ENCODE measurements around the gene CDH13. TPM values are rescaled to one million over a fixed set of nuclear protein-coding genes. Genes with fewer than 3 reads are reported as not detected.

Gene CDH13
- total RNA-seq, 2 donors from 2014 or later = 2.9 TPM; not detected in 1

DNA sequence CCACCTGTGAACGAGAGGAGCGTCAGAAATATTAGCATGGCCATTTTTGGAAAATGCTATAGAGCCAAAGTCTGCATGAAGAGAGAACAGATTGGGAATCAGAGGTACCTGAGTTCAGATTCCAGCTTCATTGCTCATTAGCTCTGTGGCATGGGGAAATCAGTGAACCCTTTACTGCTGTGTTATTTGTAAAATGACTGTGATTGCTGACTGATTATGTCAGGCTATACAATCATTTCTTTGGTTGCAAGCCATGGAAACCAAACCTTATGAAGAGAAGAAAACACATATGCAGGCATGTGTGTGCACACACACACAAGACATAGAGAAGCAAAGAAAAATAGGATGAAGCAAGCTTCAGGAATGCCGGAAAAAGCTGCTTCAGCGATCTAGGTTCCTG is 1079.6 kb downstream of the CDH13 start:
- Histone ChIP-seq H3K36me3 (replicated peaks in 1 of 2; ENCODE audit: insufficient read depth in 1 of 2, low read depth in 2 of 2) (no peaks in the 10 kb centered on the region), H3K27ac (no peak overlapping the region), H3K27me3 (no peaks in the 10 kb centered on the region), H3K4me1 (no peaks in the 10 kb centered on the region), H3K4me3 (no peak overlapping the region), H3K9me3 (no peaks in the 10 kb centered on the region)
- DNase-seq (no peak), ATAC-seq (no peak)
- TF ChIP-seq, protein P1, sequence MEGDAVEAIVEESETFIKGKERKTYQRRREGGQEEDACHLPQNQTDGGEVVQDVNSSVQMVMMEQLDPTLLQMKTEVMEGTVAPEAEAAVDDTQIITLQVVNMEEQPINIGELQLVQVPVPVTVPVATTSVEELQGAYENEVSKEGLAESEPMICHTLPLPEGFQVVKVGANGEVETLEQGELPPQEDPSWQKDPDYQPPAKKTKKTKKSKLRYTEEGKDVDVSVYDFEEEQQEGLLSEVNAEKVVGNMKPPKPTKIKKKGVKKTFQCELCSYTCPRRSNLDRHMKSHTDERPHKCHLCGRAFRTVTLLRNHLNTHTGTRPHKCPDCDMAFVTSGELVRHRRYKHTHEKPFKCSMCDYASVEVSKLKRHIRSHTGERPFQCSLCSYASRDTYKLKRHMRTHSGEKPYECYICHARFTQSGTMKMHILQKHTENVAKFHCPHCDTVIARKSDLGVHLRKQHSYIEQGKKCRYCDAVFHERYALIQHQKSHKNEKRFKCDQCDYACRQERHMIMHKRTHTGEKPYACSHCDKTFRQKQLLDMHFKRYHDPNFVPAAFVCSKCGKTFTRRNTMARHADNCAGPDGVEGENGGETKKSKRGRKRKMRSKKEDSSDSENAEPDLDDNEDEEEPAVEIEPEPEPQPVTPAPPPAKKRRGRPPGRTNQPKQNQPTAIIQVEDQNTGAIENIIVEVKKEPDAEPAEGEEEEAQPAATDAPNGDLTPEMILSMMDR (IDR thresholded peaks at IDR 0.05) = no peak
- TF ChIP-seq POLR2A (IDR thresholded peaks at IDR 0.05) = no peak
- intact Hi-C loops (cut with DNase I) = no loop called here
- WGBS, 2 donors = 86 to 88% methylated on average over 4 of the region's 4 CpGs

DNA sequence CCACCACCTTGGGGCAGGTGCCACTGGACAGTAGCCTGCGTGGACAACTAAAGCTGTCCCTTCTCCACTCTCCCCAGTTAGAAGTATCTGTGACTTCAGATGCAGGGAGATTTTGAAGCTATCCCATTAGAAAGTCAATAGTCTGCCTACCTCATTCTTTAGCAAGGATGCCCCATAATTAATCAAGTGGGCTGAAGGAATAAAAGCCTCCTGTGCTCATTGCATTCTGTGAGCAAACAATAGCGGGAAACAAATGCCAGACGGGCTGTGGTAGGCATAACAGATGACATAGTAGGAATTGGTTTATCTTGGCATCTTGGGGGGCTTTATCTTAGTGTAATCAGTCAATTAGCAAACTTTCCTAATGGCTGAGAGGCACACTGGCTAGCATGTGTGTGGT is 1084.3 kb downstream of the CDH13 start:
- DNase-seq (no peak), ATAC-seq (no peak)
- 40 to 56% methylated on average over 2 to 3 of the region's 3 CpGs for WGBS, 2 donors
- H3K27ac ChIP-seq = no peak overlapping the region
- no peaks in the 10 kb centered on the region for H3K9me3 ChIP-seq
- H3K36me3 ChIP-seq (replicated peaks in 1 of 2; ENCODE audit: insufficient read depth in 1 of 2, low read depth in 2 of 2) = no peaks in the 10 kb centered on the region
- H3K4me1 ChIP-seq = no peaks in the 10 kb centered on the region
- no peaks in the 10 kb centered on the region for H3K27me3 ChIP-seq
- intact Hi-C loops (cut with DNase I) = no loop called here
- no peak for TF ChIP-seq POLR2A (IDR thresholded peaks at IDR 0.05)
- TF ChIP-seq, protein P1 (IDR thresholded peaks at IDR 0.05) = no peak
- H3K4me3 ChIP-seq = no peak overlapping the region

DNA sequence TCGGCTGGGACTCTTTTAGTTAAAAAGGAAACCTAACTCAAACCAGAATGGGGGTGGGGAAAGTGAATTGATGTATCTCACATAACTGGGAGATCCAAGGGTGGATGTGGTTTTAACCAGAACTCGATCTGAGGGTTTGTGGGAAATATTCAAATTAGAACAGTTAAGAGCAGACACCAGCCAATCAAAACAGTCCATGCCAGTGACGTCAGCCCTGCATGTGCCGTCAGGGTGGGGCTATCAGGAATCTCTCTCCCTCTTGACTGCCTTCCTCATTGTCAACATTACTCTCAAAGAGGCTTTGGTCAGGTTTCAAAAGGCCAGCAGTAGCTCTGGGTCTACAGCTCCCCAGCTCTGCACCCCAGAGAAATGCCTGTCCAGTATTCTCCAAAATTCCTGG is 1086.8 kb downstream of the CDH13 start:
- H3K4me3 ChIP-seq = no peak overlapping the region
- no peaks in the 10 kb centered on the region for H3K36me3 ChIP-seq (replicated peaks in 1 of 2; ENCODE audit: insufficient read depth in 1 of 2, low read depth in 2 of 2)
- intact Hi-C loops (cut with DNase I) = no loop called here
- H3K27me3 ChIP-seq = no peaks in the 10 kb centered on the region
- WGBS, 2 donors = 44 to 53% methylated on average over 4 of the region's 4 CpGs
- no peak for ATAC-seq
- no peak for DNase-seq
- H3K9me3 ChIP-seq = no peaks in the 10 kb centered on the region
- no peaks in the 10 kb centered on the region for H3K4me1 ChIP-seq
- TF ChIP-seq POLR2A (IDR thresholded peaks at IDR 0.05) = no peak
- TF ChIP-seq, protein P1 (IDR thresholded peaks at IDR 0.05) = no peak
- H3K27ac ChIP-seq = no peak overlapping the region

DNA sequence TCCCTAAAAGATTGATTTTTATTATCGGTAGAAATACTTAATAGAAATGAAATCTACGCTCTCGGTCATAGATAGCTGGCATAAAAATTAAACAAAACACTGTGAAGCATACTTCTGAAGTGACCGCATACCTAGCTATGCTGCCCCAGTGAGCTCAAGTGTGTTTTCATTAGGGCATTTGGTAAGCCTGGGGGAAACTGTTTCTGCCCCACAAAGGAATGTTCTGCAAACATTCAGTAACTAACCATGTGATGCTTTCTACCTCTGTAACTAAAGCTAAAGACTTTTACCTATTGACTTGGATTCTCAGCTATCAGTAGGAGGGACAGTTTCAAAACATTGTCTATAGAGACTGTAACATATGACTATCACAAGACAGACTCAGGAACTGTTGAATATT is 1087.5 kb downstream of the CDH13 start:
- no peak for DNase-seq
- Histone ChIP-seq H3K4me3 (no peak overlapping the region), H3K27ac (no peak overlapping the region), H3K9me3 (no peaks in the 10 kb centered on the region), H3K4me1 (no peaks in the 10 kb centered on the region), H3K36me3 (replicated peaks in 1 of 2; ENCODE audit: insufficient read depth in 1 of 2, low read depth in 2 of 2) (no peaks in the 10 kb centered on the region), H3K27me3 (no peaks in the 10 kb centered on the region)
- TF ChIP-seq, protein P1 (IDR thresholded peaks at IDR 0.05) = no peak
- no peak for TF ChIP-seq POLR2A (IDR thresholded peaks at IDR 0.05)
- no peak for ATAC-seq
- intact Hi-C loops (cut with DNase I) = no loop called here
- WGBS, 2 donors = 76 to 82% methylated on average over 4 of the region's 4 CpGs

DNA sequence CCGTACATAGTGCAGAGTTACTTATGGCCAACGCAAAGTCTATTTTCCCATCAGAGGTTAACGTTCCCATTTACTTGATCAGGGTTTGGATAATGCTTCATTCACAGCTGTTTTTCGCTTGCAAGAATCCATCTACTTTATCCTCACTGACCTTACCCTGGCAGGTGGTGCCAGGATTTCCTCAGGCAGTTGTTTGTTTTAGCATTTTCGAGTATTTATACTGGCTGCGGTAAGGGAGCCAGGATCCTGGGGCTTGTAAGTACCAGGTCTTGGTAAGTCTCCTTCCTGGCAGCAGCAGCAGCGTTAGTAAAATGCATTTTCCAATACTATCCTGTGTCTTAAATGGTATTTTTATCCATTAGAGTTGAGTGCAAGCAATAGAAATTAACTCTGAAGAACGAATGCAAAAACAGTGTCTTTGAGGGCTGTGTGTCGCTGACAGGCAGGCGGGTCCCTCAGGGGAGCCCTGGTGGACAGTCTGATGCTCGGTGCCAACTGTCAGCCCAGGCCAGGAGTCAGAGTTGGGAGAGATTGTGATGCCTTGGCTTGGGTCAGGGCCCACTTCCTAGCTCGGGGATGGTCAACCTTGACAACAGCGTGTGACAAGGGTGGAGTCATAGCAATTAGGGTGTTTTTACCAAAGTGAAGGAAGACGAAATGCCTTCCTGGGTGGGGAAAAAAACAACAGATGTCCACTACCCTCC is 1088.6 kb downstream of the CDH13 start:
- 46 to 51% methylated on average over 13 to 14 of the region's 14 CpGs for WGBS, 2 donors
- TF ChIP-seq POLR2A (IDR thresholded peaks at IDR 0.05) = no peak
- TF ChIP-seq, protein P1 (IDR thresholded peaks at IDR 0.05) = no peak
- ATAC-seq (no peak), DNase-seq (peak in 1 of 4 donors; percentile 10)
- no peaks in the 10 kb centered on the region for H3K27me3 ChIP-seq
- intact Hi-C loops (cut with DNase I) = no loop called here
- H3K4me1 ChIP-seq = no peaks in the 10 kb centered on the region
- no peaks in the 10 kb centered on the region for H3K36me3 ChIP-seq (replicated peaks in 1 of 2; ENCODE audit: insufficient read depth in 1 of 2, low read depth in 2 of 2)
- H3K27ac ChIP-seq = no peak overlapping the region
- no peaks in the 10 kb centered on the region for H3K9me3 ChIP-seq
- H3K4me3 ChIP-seq = no peak overlapping the region

Data from body of pancreas (tissue), 4 donors.